ENCODE data around the gene TTI1.

The TTI1 gene

GRCh38 chr20:37938954-37939353, 94.3 kb downstream of the TTI1 start:
- no peak for DNase-seq (ENCODE audit: low read depth in 2 of 2)

DNA sequence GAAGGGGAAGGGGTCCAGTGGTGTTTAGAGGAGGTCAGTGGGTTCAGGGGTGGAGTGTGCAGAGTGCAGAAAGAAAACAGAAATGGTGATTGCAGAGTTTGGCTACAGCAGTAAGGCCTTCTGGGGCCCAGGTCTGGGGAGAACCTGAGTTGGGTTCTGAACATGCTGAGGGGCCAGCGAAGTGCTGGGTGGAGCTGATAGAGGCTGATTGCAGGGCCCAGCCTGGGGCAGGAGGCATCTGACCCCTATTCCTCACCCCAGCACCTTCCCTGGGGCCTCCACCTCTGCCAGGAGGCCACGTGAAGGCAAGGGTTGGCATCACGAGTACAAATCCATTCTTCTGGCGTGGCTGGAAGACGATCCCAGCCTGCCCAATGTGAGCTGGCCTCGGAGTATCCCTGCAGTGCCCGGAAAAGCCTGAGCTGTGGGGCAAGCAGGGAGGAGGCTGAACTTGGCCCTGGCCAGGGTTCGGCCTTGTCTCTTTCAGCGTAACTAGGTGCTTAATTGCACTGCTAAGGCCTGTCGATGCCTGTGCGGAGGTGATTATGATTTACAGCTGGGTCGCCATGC, 95.0 kb downstream of the TTI1 start:
- no peak for DNase-seq (ENCODE audit: low read depth in 2 of 2)

GRCh38 chr20:37937686-37938085, 95.6 kb downstream of the TTI1 start:
- no peak for DNase-seq (ENCODE audit: low read depth in 2 of 2)

GRCh38 chr20:37936451-37936850, 96.8 kb downstream of the TTI1 start:
- DNase-seq (ENCODE audit: low read depth in 2 of 2) = no peak

- DNase-seq (ENCODE audit: low read depth in 2 of 2) = no peak
Measured at GRCh38 chr20:37936041-37936440, 97.2 kb downstream of the TTI1 start.

GRCh38 chr20:37935435-37935834, 97.8 kb downstream of the TTI1 start:
- DNase-seq (ENCODE audit: low read depth in 2 of 2) = no peak

GRCh38 chr20:37934634-37935375, 98.5 kb downstream of the TTI1 start:
- DNase-seq (ENCODE audit: low read depth in 2 of 2) = no peak

- DNase-seq (ENCODE audit: low read depth in 2 of 2) = no peak
Measured at GRCh38 chr20:37933786-37934633, 99.2 kb downstream of the TTI1 start.

All from stimulated activated CD8-positive, alpha-beta memory T cell treated with anti-CD3 and anti-CD28 coated beads, Interleukin-2, amount 100 ng/mL, for 1 hour (primary cell).